GM12878 (cell line): Measurements from ENCODE around the gene JUND. TPM values are rescaled to one million over a fixed set of nuclear protein-coding genes. Genes with fewer than 3 reads are reported as not detected.

Experiments
- ATAC-seq: fragments of 200-7000 bp; cut with Tn5 transposase; 3 replicates; pipeline ENCODE4 v1.9.1; 2020; ENCODE audit warnings: mild to moderate bottlenecking, moderate library complexity
- BruUV-seq: library from RNA; stranded (reverse); fragments of 400-500 nt; replicated peaks from 2 replicates; lab custom pipeline; 2021; lab: Mats Ljungman, UMichigan
- CTCF ChIA-PET: fragments of 300-600 bp; sonication (Branson Sonifier 250); formaldehyde crosslinking; extraction: SDS; loops from one replicate; lab custom pipeline; 2021; ENCODE audit warnings: inconsistent platforms; lab: Yijun Ruan, JAX
- POLR2A ChIA-PET: fragments of 350-600 bp; formaldehyde crosslinking; extraction: SDS; loops from one replicate; lab custom pipeline; 2021; ENCODE audit warnings: inconsistent platforms; lab: Charles Lee
- RAD21 ChIA-PET: fragments of 300-600 bp; sonication (Branson Sonifier 250); formaldehyde crosslinking; loops from one replicate; lab custom pipeline; 2023; ENCODE audit warnings: antibody characterized with exemption; ENCODE audit not compliant: unreplicated experiment; lab: Charles Lee
- SMC1A ChIA-PET: fragments of 300-600 bp; sonication (Branson Sonifier 250); formaldehyde crosslinking; loops from one replicate; lab custom pipeline; 2023; ENCODE audit not compliant: unreplicated experiment, uncharacterized antibody; lab: Charles Lee
- DNase-seq: peaks from one replicate; pipeline ENCODE4 v3.0.0-alpha.2; 2011; ENCODE audit warnings: low read depth, low spot score
- FAIRE-seq: peaks from 3 replicates; lab custom pipeline; 2011; peaks lifted over from hg19 to GRCh38; lab: Jason Lieb, UNC
- H2AFZ ChIP-seq: 2 replicates; pipeline ENCODE4 v1.6.0; 2011; ENCODE audit warnings: low read depth, low read length, control low read depth; ENCODE audit not compliant: control insufficient read depth
- H3K27ac ChIP-seq: 2 replicates; pipeline ENCODE4 v1.5.1; 2011; ENCODE audit warnings: control low read depth; ENCODE audit not compliant: control insufficient read depth, insufficient read depth
- H3K27me3 ChIP-seq, 2 experiments: replicated peaks in 1 of 2; 2 replicates each; pipeline versions ENCODE4 v1.6.0 to v1.6.1; 2011; ENCODE audit warnings: low read length in 1 of 2; ENCODE audit not compliant: control insufficient read depth in 2 of 2, insufficient read depth in 2 of 2
- H3K36me3 ChIP-seq, 2 experiments: 2 replicates each; pipeline ENCODE4 v1.5.1; 2011; ENCODE audit warnings: low read length in 1 of 2; ENCODE audit not compliant: control insufficient read depth in 2 of 2, insufficient read depth in 2 of 2
- H3K4me1 ChIP-seq: 2 replicates; pipeline ENCODE4 v1.6.1; 2011; ENCODE audit warnings: mild to moderate bottlenecking, low read length, moderate library complexity, mixed read lengths; ENCODE audit not compliant: control insufficient read depth, insufficient read depth
- H3K4me2 ChIP-seq: 2 replicates; pipeline ENCODE4 v1.6.0; 2011; ENCODE audit warnings: control low read depth; ENCODE audit not compliant: control insufficient read depth, insufficient read depth
- H3K4me3 ChIP-seq: fragments of 200-600 bp; sonication (generic); 2 replicates; pipeline ENCODE4 v1.5.1; 2016
- H3K79me2 ChIP-seq: 2 replicates; pipeline ENCODE4 v1.6.0; 2011; ENCODE audit warnings: low read length; ENCODE audit not compliant: control insufficient read depth, insufficient read depth
- H3K9ac ChIP-seq: 2 replicates; pipeline ENCODE4 v1.8.0; 2011; ENCODE audit warnings: low read length, control low read depth, mixed read lengths; ENCODE audit not compliant: control insufficient read depth, insufficient read depth
- H3K9me3 ChIP-seq: replicated peaks from 3 replicates; pipeline ENCODE4 v1.5.1; 2011; ENCODE audit warnings: mild to moderate bottlenecking, low read length; ENCODE audit not compliant: control insufficient read depth, insufficient read depth
- H4K20me1 ChIP-seq: 2 replicates; pipeline ENCODE4 v1.6.0; 2011; ENCODE audit not compliant: control insufficient read depth, insufficient read depth
- ATF7 ChIP-seq: fragments of 450-650 bp; IDR thresholded peaks from 2 replicates; pipeline ENCODE4 v1.6.1; 2016; ENCODE audit warnings: low read depth, mild to moderate bottlenecking
- EGR1 ChIP-seq, 2 experiments: IDR thresholded peaks; 1 replicate in 1 of 2; 2 replicates in 1 of 2; pipeline ENCODE4 v1.6.1; 2011 to 2012; ENCODE audit warnings: low read depth in 2 of 2, low read length in 2 of 2, borderline replicate concordance in 1 of 2, mild to moderate bottlenecking in 1 of 2, moderate library complexity in 1 of 2
- MXI1 ChIP-seq: fragments of 150-350 bp; IDR thresholded peaks from 2 replicates; pipeline ENCODE4 v1.6.1; 2011; ENCODE audit warnings: low read depth, mild to moderate bottlenecking, inconsistent platforms, low read length, improper control_type of control experiment
- SIX5 ChIP-seq: IDR thresholded peaks from 2 replicates; pipeline ENCODE4 v1.6.1; 2011; ENCODE audit warnings: mild to moderate bottlenecking, low read depth, low read length, moderate library complexity; ENCODE audit not compliant: severe bottlenecking
- TARDBP ChIP-seq: IDR thresholded peaks from 2 replicates; pipeline ENCODE4 v1.6.1; 2016; ENCODE audit warnings: borderline replicate concordance
- whole genome bisulfite sequencing: methylation state at CpG from one replicate; pipeline ENCODE4 v1.1.6; 2016; ENCODE audit warnings: low lambda C conversion rate; ENCODE audit not compliant: insufficient replicate concordance, insufficient coverage; ENCODE audit errors: missing lambda C conversion rate; 5-methylcytosine and 5-hydroxymethylcytosine counted together
- in situ Hi-C: fragments of 300-500 bp; cut with MboI; formaldehyde crosslinking; loops from 9 replicates; pipeline ENCODE4 v1.14.3; 2018; ENCODE audit warnings: mixed read lengths
- intact Hi-C: fragments of 100-400 bp; cut with micrococcal nuclease; formaldehyde crosslinking; loops from one replicate; pipeline ENCODE4 v1.14.2; 2022; ENCODE audit not compliant: unreplicated experiment
- polyA plus RNA-seq, 11 experiments: library from polyadenylated mRNA; depleted of rRNA in 4 of 11; unstranded in 6 of 11; stranded (reverse) in 5 of 11; fragments of >200 nt; fragmentation: Nextera tagmentation in 4 of 11; fragmentation: Illumina TruSeq in 1 of 11; extraction: Ambion mirVana in 4 of 11; extraction: Trizol in 1 of 11; gene quantifications; 1 replicate in 1 of 11; 2 replicates in 10 of 11; pipeline versions ENCODE4 v1.2.1 to v1.2.3, GENCODE V29; 2011 to 2016; ENCODE audit warnings: inconsistent platforms in 2 of 11, missing spikeins in 2 of 11, low read depth in 1 of 11
- total RNA-seq, 4 experiments: library from RNA; depleted of rRNA in 3 of 4; stranded (reverse); fragments of >200 nt in 3 of 4; fragmentation: Illumina TruSeq in 1 of 4; extraction: Trizol in 1 of 4; gene quantifications; 2 replicates each; pipeline versions ENCODE4 v1.2.1 to v1.2.3, GENCODE V29; 2013 to 2021

The JUND gene
- total and polyA plus RNA-seq, 10 of the 15 experiments (the other 5 are each of a cell fraction or from before 2014, with no cell fraction given) = 7.4 to 164 (median 18.8) TPM

DNA sequence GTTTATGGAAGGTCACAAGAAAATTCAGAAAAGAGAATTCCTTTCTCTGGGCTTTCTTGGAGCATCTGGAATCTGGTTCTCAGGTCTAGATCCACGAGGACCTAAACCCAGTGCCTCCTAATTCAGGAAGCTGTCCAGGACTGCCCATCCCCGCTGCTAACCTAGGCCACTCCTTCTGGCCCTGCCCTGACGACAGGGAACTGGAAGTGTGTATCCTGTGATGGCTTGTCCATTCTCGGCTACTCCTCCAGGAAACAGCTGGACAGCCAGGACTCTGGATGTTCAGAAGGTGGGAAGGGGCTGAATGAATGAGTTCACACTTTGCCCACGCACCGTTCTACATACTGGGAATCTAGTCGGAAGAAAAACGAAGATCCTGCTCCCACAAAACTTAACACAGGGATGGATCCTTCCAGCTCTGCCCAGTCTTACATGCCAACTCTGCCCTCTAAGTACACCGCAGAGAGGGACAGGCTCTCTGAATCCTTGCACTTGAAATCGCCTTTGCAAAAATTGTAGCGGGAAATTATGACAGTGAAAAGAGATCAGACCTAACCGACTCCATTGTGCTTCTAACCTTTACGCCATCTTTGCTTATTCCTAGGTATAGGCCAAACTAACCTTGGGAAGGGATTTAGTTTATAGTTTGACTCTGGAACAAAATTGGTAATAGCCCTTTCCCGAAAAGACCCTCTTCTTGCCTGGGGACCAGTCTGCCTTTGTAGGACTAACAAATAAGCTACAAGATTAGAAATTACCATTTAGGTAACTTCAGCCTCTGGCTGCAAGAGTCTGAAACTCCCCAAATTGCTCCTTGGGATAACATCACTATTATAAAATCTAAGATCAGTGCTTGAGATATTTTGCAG, 39.7 kb upstream of the JUND start:
- in situ Hi-C loops (loop anchor here (5.0 kb wide), 1 partner anchor 44 kb away; no protein-coding TSS in a partner anchor), intact Hi-C loops (no loop called here)
- Histone ChIP-seq H3K27me3 (no peaks in the 10 kb centered on the region), H2AFZ (no peak overlapping the region), H3K9me3 (no peaks in the 10 kb centered on the region; the same call in 2 of the 3 replicates), H3K4me1 (peaks cover 37% of the 10 kb centered on the region), H3K79me2 (peaks cover 45% of the 10 kb centered on the region), H3K4me3 (peak overlapping the region; percentile 86), H3K27ac (no peak overlapping the region; the same call in 1 of the 2 replicates), H3K9ac (peak overlapping the region; percentile 75; the same call in 1 of the 2 replicates), H4K20me1 (no peaks in the 10 kb centered on the region), H3K4me2 (peak overlapping the region; percentile 32), H3K36me3 (peaks cover 2 to 3% of the 10 kb centered on the region in 2 experiments; a peak in 3 of 4 replicates)
- no TSS peak for BruUV-seq
- FAIRE-seq (peak; percentile 44), ATAC-seq (no peak), DNase-seq (no peak)
- 86% methylated on average over 13 of the region's 14 CpGs for WGBS
- ChIA-PET POLR2A (interaction anchor here (0.9 to 4.0 kb wide), 7 partner anchors 17 to 117 kb away, joined by 3 to 179 read pairs (median 13); partner anchors contain the start of genes JUND and RAB3A), SMC1A (interaction anchor here (0.9 to 3.8 kb wide), 8 partner anchors 8 to 116 kb away, joined by 3 to 84 read pairs (median 4); partner anchors contain the start of gene JUND), CTCF (interaction anchor here (0.6 to 3.8 kb wide), 12 partner anchors 8 to 162 kb away, joined by 3 to 178 read pairs (median 4); partner anchors contain the start of gene JUND), RAD21 (interaction anchor here (1.2 to 6.0 kb wide), 4 partner anchors 16 to 41 kb away, joined by 5 to 167 read pairs (median 22); partner anchors contain the start of gene JUND)
- TF ChIP-seq EGR1 (IDR thresholded peaks at IDR 0.05; ENCODE audit: borderline replicate concordance in 1 of 2, low read depth in 2 of 2, low read length in 2 of 2) (no peak), SIX5 (no peak), MXI1 (0 out of 2 replicates have a peak, but pooled peaks have one; percentile 22), TARDBP (no peak), ATF7 (no peak)
